Measurements from ENCODE around the gene SFMBT1.

Gene SFMBT1

GRCh38 chr3:52986049-52986448 is 59.8 kb downstream of the SFMBT1 start:
- H3K9me3 ChIP-seq (ENCODE audit: control insufficient read depth, low read length): no peaks in the 10 kb centered on the region
- no peak overlapping the region for H3K4me3 ChIP-seq (ENCODE audit: extremely low read depth, insufficient read depth, low read length, poor library complexity, severe bottlenecking)
- no peak overlapping the region for H3K27ac ChIP-seq (ENCODE audit: low read depth, low read length, severe bottlenecking)
- no peaks in the 10 kb centered on the region for H3K36me3 ChIP-seq (ENCODE audit: control insufficient read depth, insufficient read depth, low read length)
- 80% methylated on average over 1 of the region's 1 CpG; no CpG with 5 or more reads in 1 of the 2 experiments for WGBS, 2 experiments (ENCODE audit: insufficient coverage in 2 of 2)
- no peaks in the 10 kb centered on the region for H3K4me1 ChIP-seq (ENCODE audit: control insufficient read depth, insufficient read depth, low read length, poor library complexity, severe bottlenecking)

- Histone ChIP-seq H3K36me3 (ENCODE audit: control insufficient read depth, insufficient read depth, low read length) (no peaks in the 10 kb centered on the region), H3K27ac (ENCODE audit: low read depth, low read length, severe bottlenecking) (no peak overlapping the region), H3K9me3 (ENCODE audit: control insufficient read depth, low read length) (no peaks in the 10 kb centered on the region), H3K4me1 (ENCODE audit: control insufficient read depth, insufficient read depth, low read length, poor library complexity, severe bottlenecking) (no peaks in the 10 kb centered on the region), H3K4me3 (ENCODE audit: extremely low read depth, insufficient read depth, low read length, poor library complexity, severe bottlenecking) (no peak overlapping the region)
Measured at GRCh38 chr3:52983828-52984227, 62.0 kb downstream of the SFMBT1 start.

- no peaks in the 10 kb centered on the region for H3K36me3 ChIP-seq (ENCODE audit: control insufficient read depth, insufficient read depth, low read length)
- no peaks in the 10 kb centered on the region for H3K4me1 ChIP-seq (ENCODE audit: control insufficient read depth, insufficient read depth, low read length, poor library complexity, severe bottlenecking)
- 91 to 100% methylated on average over 3 to 4 of the region's 5 CpGs for WGBS, 2 experiments (ENCODE audit: insufficient coverage in 2 of 2)
- no peak overlapping the region for H3K27ac ChIP-seq (ENCODE audit: low read depth, low read length, severe bottlenecking)
- no peaks in the 10 kb centered on the region for H3K9me3 ChIP-seq (ENCODE audit: control insufficient read depth, low read length)
- no peak overlapping the region for H3K4me3 ChIP-seq (ENCODE audit: extremely low read depth, insufficient read depth, low read length, poor library complexity, severe bottlenecking)
Measured at GRCh38 chr3:52983336-52983807, 62.5 kb downstream of the SFMBT1 start.

- no peaks in the 10 kb centered on the region for H3K4me1 ChIP-seq (ENCODE audit: control insufficient read depth, insufficient read depth, low read length, poor library complexity, severe bottlenecking)
Measured at GRCh38 chr3:52982839-52983238, 63.0 kb downstream of the SFMBT1 start.

GRCh38 chr3:52979190-52979983 is 66.5 kb downstream of the SFMBT1 start:
- no peak overlapping the region for H3K27ac ChIP-seq (ENCODE audit: low read depth, low read length, severe bottlenecking)
- H3K4me1 ChIP-seq (ENCODE audit: control insufficient read depth, insufficient read depth, low read length, poor library complexity, severe bottlenecking): no peaks in the 10 kb centered on the region
- no peaks in the 10 kb centered on the region for H3K36me3 ChIP-seq (ENCODE audit: control insufficient read depth, insufficient read depth, low read length)
- 80 to 83% methylated on average over 2 of the region's 5 CpGs for WGBS, 2 experiments (ENCODE audit: insufficient coverage in 2 of 2)
- no peaks in the 10 kb centered on the region for H3K9me3 ChIP-seq (ENCODE audit: control insufficient read depth, low read length)
- H3K4me3 ChIP-seq (ENCODE audit: extremely low read depth, insufficient read depth, low read length, poor library complexity, severe bottlenecking): no peak overlapping the region

More at GRCh38 chr3:52982839-52983238, 63.0 kb downstream of the SFMBT1 start:
- H3K36me3 ChIP-seq (ENCODE audit: control insufficient read depth, insufficient read depth, low read length): no peaks in the 10 kb centered on the region
- H3K27ac ChIP-seq (ENCODE audit: low read depth, low read length, severe bottlenecking): no peak overlapping the region
- no peaks in the 10 kb centered on the region for H3K9me3 ChIP-seq (ENCODE audit: control insufficient read depth, low read length)
- no peak overlapping the region for H3K4me3 ChIP-seq (ENCODE audit: extremely low read depth, insufficient read depth, low read length, poor library complexity, severe bottlenecking)
- WGBS, 2 experiments (ENCODE audit: insufficient coverage in 2 of 2): 86% methylated on average over 1 of the region's 2 CpGs; no CpG with 5 or more reads in 1 of the 2 experiments

GRCh38 chr3:52978109-52978754 is 67.6 kb downstream of the SFMBT1 start:
- H3K27ac ChIP-seq (ENCODE audit: low read depth, low read length, severe bottlenecking): no peak overlapping the region
- H3K36me3 ChIP-seq (ENCODE audit: control insufficient read depth, insufficient read depth, low read length): no peaks in the 10 kb centered on the region
- no peaks in the 10 kb centered on the region for H3K4me1 ChIP-seq (ENCODE audit: control insufficient read depth, insufficient read depth, low read length, poor library complexity, severe bottlenecking)
- no peak overlapping the region for H3K4me3 ChIP-seq (ENCODE audit: extremely low read depth, insufficient read depth, low read length, poor library complexity, severe bottlenecking)
- 89 to 94% methylated on average over 1 of the region's 3 CpGs for WGBS, 2 experiments (ENCODE audit: insufficient coverage in 2 of 2)
- no peaks in the 10 kb centered on the region for H3K9me3 ChIP-seq (ENCODE audit: control insufficient read depth, low read length)

GRCh38 chr3:52973806-52974205 is 72.1 kb downstream of the SFMBT1 start:
- Histone ChIP-seq H3K27ac (ENCODE audit: low read depth, low read length, severe bottlenecking) (no peak overlapping the region), H3K9me3 (ENCODE audit: control insufficient read depth, low read length) (no peaks in the 10 kb centered on the region), H3K36me3 (ENCODE audit: control insufficient read depth, insufficient read depth, low read length) (no peaks in the 10 kb centered on the region), H3K4me3 (ENCODE audit: extremely low read depth, insufficient read depth, low read length, poor library complexity, severe bottlenecking) (no peak overlapping the region), H3K4me1 (ENCODE audit: control insufficient read depth, insufficient read depth, low read length, poor library complexity, severe bottlenecking) (no peaks in the 10 kb centered on the region)
- 84 to 93% methylated on average over 3 of the region's 4 CpGs for WGBS, 2 experiments (ENCODE audit: insufficient coverage in 2 of 2)

GRCh38 chr3:52971895-52972294 is 74.0 kb downstream of the SFMBT1 start:
- H3K27ac ChIP-seq (ENCODE audit: low read depth, low read length, severe bottlenecking): no peak overlapping the region
- H3K9me3 ChIP-seq (ENCODE audit: control insufficient read depth, low read length): no peaks in the 10 kb centered on the region
- H3K36me3 ChIP-seq (ENCODE audit: control insufficient read depth, insufficient read depth, low read length): no peaks in the 10 kb centered on the region
- H3K4me3 ChIP-seq (ENCODE audit: extremely low read depth, insufficient read depth, low read length, poor library complexity, severe bottlenecking): no peak overlapping the region
- no peaks in the 10 kb centered on the region for H3K4me1 ChIP-seq (ENCODE audit: control insufficient read depth, insufficient read depth, low read length, poor library complexity, severe bottlenecking)
- WGBS, 2 experiments (ENCODE audit: insufficient coverage in 2 of 2): 100% methylated on average over 3 of the region's 3 CpGs; no CpG with 5 or more reads in 1 of the 2 experiments

GRCh38 chr3:52967398-52967797 is 78.5 kb downstream of the SFMBT1 start:
- Histone ChIP-seq H3K36me3 (ENCODE audit: control insufficient read depth, insufficient read depth, low read length) (no peaks in the 10 kb centered on the region), H3K4me1 (ENCODE audit: control insufficient read depth, insufficient read depth, low read length, poor library complexity, severe bottlenecking) (no peaks in the 10 kb centered on the region), H3K4me3 (ENCODE audit: extremely low read depth, insufficient read depth, low read length, poor library complexity, severe bottlenecking) (no peak overlapping the region), H3K9me3 (ENCODE audit: control insufficient read depth, low read length) (no peaks in the 10 kb centered on the region), H3K27ac (ENCODE audit: low read depth, low read length, severe bottlenecking) (no peak overlapping the region)
- WGBS, 2 experiments (ENCODE audit: insufficient coverage in 2 of 2): no CpG with 5 or more reads among the region's 2 CpGs

- Histone ChIP-seq H3K4me1 (ENCODE audit: control insufficient read depth, insufficient read depth, low read length, poor library complexity, severe bottlenecking) (no peaks in the 10 kb centered on the region), H3K4me3 (ENCODE audit: extremely low read depth, insufficient read depth, low read length, poor library complexity, severe bottlenecking) (no peak overlapping the region), H3K9me3 (ENCODE audit: control insufficient read depth, low read length) (no peaks in the 10 kb centered on the region), H3K27ac (ENCODE audit: low read depth, low read length, severe bottlenecking) (no peak overlapping the region), H3K36me3 (ENCODE audit: control insufficient read depth, insufficient read depth, low read length) (no peaks in the 10 kb centered on the region)
- no CpG with 5 or more reads among the region's 2 CpGs for WGBS, 2 experiments (ENCODE audit: insufficient coverage in 2 of 2)
Measured at GRCh38 chr3:52962160-52962559, 83.7 kb downstream of the SFMBT1 start.

- no peaks in the 10 kb centered on the region for H3K36me3 ChIP-seq (ENCODE audit: control insufficient read depth, insufficient read depth, low read length)
- H3K9me3 ChIP-seq (ENCODE audit: control insufficient read depth, low read length): no peaks in the 10 kb centered on the region
- H3K4me1 ChIP-seq (ENCODE audit: control insufficient read depth, insufficient read depth, low read length, poor library complexity, severe bottlenecking): no peaks in the 10 kb centered on the region
- H3K27ac ChIP-seq (ENCODE audit: low read depth, low read length, severe bottlenecking): no peak overlapping the region
- no CpG with 5 or more reads among the region's 2 CpGs for WGBS, 2 experiments (ENCODE audit: insufficient coverage in 2 of 2)
- no peak overlapping the region for H3K4me3 ChIP-seq (ENCODE audit: extremely low read depth, insufficient read depth, low read length, poor library complexity, severe bottlenecking)
Measured at GRCh38 chr3:52959773-52960172, 86.1 kb downstream of the SFMBT1 start.
